OCI-LY7 (cell line): ENCODE data around the gene GRIN2C.

Source experiments
- CTCF ChIP-seq: fragments of 200-600 bp; sonication (generic); conservative IDR thresholded peaks from 2 replicates; pipeline ENCODE4 v1.5.1; 2014; ENCODE audit warnings: mild to moderate bottlenecking, antibody characterized with exemption, low read length, moderate library complexity, mixed read lengths
- EZH2phosphoT487 ChIP-seq: fragments of 200-600 bp; sonication (generic); IDR thresholded peaks from 2 replicates; pipeline ENCODE4 v1.6.1; 2018; ENCODE audit warnings: low read depth, borderline replicate concordance, mild to moderate bottlenecking, mixed run types, antibody characterized with exemption, low read length, moderate library complexity, mixed read lengths

- no peak for TF ChIP-seq CTCF
- no peak for TF ChIP-seq EZH2phosphoT487
Measured at GRCh38 chr17:74833501-74834377, 25.9 kb downstream of the GRIN2C start.
